GM18951 (cell line): ENCODE results near the gene ORM1.

Experiments used
- POLR2A ChIP-seq: IDR thresholded peaks from 4 replicates; pipeline ENCODE4 v1.6.1; 2011; ENCODE audit warnings: mild to moderate bottlenecking; ENCODE audit not compliant: insufficient read length, insufficient read depth; ENCODE audit errors: extremely low read depth
- in situ Hi-C: fragments of 300-500 bp; cut with MboI; formaldehyde crosslinking; loops from one replicate; pipeline ENCODE4 v1.12.0; 2022; ENCODE audit warnings: low sequenced_read_pairs, mixed read lengths, inconsistent platforms; ENCODE audit not compliant: unreplicated experiment

The ORM1 gene

DNA sequence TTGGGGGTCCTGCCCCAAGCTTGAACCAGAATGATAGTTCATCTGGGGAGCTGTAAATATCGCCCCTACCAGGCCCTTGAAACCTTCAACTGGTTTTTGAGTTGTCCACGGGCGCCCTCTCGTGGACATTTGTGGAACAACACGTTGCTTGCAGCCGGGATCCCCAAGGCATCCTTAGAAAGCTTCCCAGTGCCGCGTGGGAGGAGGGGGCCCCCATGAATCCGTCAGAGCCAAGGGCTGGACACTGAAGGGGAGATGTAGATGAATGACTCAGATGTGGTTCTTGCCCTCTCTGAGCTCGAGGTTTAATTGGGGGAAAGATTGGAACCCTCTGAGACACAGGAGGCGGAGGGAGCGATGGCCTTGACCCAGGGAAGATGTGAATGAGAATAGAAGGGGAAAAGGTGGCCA lies 31.8 kb upstream of the ORM1 start:
- TF ChIP-seq POLR2A, result no peak
- in situ Hi-C loops, result no loop called here

DNA sequence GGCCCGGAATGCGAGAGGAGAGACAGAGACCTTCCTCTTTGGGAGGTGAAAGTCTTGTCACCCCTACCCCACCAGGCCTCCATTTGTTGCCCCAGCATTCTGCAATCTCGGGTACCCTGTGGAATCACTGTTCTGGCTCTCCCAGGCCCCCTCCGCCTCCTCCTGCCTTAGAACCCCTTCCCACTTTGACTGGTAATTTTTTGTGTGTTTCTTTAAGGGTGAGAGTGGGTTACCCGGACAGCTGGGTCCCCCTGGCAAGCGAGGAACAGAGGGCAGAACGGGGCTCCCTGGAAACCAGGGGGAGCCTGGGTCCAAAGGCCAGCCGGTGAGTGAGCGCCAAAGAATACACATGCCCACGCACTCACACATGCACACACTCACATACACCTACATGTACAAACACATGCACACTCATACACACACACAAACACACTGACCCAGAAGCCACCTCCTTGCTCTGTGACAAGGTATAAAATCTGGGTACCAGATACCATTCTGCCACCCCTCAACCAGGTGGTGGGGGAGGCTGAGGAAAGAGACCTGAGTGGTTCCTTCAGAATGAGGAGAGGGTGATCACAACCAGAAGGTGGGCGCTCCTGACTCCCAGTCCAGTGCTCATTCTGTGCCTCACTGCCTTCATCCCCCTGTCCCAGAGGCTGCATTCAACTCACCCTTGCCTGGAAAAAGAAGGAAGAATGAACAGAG lies 30.9 kb upstream of the ORM1 start:
- TF ChIP-seq POLR2A, result no peak
- in situ Hi-C loops, result no loop called here

DNA sequence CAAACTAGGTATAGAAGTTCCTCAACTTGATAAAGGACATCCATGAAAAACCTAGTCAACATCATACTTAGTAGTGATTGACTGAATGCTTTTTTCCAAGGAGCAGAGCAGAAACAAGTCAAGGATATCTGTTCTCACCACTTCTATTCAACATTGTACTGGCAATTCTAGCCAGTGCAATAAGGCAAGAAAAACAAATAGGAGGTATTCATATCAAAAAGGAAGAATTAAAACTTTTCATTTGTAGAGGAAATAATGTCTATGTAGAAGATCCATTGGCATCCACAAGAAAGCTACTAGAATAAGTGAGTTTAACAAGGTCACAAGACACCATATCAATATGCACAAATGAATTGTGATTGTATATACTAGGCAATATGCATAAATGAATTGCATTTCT lies 28.2 kb upstream of the ORM1 start:
- TF ChIP-seq POLR2A, result no peak
- in situ Hi-C loops, result no loop called here

DNA sequence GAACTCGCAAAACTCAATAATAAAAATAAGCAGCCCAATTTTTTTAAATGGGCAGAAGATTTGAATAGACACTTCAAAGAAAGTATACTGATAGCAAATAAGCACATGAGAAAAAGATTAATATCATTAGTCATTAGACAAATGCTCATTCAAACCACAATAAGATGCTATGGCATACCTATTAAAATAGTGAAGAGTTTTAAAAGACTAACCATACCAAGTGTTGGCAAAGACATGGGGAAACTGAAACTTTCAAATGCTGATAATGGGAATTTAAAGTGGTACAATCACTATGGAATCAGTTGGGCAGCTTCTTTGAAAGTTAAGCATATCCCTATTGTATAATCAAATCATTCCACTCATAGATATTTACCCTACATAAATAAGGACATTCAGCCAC lies 26.6 kb upstream of the ORM1 start:
- in situ Hi-C loops, result no loop called here
- no peak for TF ChIP-seq POLR2A

DNA sequence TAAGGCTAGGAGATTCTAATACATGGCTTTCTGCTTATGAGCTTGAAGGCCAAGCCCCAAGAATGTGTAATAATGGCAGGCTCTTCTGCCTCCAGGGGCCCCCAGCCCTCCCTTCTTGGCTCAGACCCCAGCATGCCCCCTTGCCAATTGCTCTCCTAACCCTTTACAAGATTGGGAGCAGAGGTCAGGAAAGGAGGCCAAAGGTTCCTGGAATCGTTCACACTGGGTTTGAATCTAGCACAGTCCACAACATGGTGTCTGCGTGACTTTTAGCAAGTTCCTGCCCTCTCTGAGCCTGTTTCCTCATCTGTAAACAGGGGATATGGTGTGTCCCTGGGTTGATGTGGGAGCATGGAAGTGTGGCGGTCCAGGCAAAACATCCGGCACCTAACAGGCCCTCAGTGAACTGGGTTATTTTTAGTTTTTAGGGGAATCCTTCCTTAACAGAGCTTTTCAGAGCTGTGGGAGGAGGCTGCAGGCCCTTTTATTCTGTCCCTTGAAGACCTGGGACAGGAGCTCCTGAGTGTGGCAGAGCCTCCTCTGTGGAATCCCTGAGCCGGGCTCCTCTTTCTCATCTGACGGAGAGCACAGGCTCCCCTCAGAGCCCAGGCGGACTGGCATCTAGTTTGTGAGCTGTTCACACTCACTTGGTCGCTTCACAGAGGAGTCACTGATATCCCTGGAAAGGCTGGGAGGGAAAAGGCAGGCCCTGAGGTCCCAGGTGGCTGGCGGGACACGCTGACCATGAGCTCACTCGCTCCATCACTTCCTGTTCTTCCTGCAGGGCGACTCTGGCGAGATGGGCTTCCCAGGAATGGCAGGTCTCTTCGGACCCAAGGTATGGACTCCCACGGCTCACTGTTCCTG lies 23.4 kb upstream of the ORM1 start:
- TF ChIP-seq POLR2A, result no peak
- in situ Hi-C loops, result no loop called here

DNA sequence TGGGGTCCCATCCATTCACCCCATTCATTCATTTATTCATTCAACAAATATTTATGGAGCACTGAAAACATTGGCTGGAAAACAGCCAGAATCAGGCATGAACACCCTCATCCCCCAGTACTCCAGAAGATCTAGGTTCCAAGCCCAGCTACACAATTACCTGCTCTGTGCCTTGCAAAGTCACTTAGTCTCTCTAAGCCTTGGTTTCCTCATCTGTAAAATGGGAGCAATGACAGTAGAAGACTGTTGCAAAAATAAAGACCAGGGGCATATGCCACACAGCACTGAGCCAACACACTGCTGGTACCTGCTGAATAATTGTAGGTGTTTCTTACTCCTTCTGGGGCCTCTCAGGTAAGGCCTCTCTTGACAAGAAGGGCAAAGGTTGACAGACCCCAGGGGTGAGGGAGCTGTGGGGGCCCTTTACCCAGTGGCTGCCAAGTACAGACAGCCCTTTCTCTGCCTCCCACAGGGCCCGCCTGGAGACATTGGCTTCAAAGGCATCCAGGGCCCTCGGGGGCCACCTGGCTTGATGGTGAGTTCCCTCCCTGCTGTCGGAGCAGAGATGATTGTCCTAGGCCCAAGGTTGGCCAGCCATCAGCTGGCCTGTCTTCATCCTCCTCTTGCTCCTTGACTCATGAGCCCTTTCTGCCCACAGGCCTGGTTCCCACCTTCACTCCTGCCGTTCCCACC lies 22.6 kb upstream of the ORM1 start:
- in situ Hi-C loops, result no loop called here
- TF ChIP-seq POLR2A, result no peak

DNA sequence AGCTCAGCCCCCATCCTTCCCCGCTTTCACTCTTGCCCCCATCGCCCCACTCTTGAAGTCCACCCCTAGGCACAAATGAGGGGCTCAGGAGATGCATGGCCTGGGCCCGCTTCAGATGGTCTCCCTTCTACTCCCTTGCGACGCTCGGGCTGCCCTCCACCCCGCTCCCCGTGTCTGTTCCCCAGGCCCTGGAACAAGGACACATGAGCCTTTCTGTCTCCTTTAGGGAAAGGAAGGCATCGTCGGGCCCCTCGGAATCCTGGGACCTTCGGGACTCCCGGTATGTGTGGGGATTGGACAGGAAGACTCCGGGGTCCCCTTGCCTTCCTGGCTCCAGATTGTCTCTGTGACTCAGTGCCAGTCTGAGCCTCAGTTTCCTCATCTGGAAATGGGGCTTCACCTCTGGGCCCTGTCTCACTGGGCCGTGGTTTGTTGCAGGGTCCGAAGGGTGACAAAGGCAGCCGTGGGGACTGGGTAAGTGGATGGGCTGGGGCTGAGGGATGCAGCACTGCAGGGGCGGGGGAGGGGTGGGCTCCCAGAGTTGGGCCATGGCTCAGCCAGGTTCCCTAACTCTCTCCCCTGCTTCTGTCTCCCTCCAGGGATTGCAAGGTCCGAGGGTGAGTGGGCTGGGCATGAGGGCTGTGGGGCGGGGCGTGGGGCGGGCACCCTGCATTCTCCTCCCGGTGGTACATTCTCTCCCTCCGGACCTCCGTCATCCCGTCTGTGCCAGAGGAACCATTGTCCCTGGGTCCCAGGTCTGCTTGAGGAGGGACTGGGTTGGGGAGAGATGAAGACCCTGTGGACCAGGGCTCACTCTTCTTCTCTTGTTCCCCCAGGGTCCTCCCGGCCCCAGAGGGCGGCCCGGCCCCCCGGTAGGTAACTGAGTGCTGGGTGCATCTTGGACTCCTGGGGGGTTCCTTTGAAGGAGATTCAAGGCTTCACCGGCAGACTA lies 21.8 kb upstream of the ORM1 start:
- in situ Hi-C loops, result no loop called here
- TF ChIP-seq POLR2A, result no peak

DNA sequence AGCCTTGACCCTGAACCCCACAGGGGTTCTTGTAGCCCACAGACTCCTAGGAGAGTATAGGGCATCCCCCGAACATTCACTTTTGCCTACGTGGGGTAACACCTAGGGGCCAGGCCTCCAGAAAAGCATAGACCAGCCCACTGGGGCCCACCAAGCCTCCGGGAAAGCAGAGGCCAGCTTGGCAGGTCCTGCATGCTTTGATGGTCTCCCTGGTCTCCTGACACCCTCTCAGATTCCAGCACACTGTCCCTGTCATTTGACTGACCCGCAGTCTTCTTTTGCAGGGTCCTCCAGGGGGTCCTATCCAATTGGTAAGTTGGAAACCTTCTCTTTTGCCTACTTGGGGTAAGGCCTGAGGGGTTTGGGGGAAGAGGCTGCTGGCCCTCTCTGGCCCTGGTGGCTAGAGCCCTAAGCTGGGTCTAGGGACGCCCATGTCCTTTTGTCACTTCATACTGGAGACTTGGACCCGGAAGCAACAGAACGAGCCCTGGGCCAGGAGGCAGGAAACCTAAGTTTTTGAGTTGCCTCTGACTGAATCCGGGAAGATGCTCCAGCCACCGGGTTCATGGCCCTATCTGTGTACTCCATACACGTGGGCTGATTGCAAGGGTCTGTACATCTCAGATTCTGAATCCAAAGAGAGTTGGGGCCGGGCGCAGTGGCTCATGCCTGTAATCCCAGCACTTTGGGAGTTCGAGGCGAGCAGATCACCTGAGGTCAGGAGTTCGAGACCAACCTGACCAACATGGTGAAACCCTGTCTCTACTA lies 20.9 kb upstream of the ORM1 start:
- no peak for TF ChIP-seq POLR2A
- in situ Hi-C loops, result no loop called here

DNA sequence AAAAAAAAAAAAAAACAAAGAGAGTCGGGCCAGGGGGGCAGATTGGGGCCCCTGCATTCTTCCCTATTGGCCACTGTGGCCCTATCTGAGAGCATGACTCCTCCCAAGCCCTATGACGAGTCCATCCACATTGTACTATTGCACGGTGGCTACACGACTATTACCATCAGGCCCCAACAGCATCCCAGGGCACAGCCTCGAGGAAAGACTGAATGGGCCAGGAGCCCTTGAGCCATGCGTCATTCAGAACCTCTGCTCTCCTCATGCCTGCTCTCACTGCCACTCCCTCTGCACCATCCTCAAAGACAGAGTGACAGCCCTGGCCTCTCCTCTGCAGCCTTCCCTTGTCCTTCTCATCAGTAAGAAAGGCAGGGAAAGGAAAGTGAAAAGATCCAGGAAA lies 20.2 kb upstream of the ORM1 start:
- TF ChIP-seq POLR2A, result no peak
- in situ Hi-C loops, result no loop called here

DNA sequence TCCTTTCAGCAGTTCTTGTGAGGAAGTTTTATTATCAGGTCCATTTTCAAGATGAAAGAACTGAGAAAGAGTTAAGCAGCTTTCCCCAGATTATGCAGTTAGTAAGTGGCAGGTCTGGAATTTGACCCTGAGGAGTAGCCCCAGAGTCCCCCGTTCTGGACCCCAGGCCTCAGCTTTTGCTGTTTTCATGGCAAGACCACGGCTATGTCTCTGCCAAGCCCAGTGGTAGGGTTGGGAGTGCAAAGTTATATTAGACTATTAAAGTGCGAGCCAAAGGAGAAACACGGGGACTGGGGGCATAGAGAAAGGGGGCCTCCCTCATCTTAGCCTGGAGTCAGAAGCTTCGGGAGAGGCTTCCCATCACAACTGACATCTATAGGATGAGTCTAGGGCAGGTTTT lies 19.3 kb upstream of the ORM1 start:
- TF ChIP-seq POLR2A, result no peak
- in situ Hi-C loops, result no loop called here

DNA sequence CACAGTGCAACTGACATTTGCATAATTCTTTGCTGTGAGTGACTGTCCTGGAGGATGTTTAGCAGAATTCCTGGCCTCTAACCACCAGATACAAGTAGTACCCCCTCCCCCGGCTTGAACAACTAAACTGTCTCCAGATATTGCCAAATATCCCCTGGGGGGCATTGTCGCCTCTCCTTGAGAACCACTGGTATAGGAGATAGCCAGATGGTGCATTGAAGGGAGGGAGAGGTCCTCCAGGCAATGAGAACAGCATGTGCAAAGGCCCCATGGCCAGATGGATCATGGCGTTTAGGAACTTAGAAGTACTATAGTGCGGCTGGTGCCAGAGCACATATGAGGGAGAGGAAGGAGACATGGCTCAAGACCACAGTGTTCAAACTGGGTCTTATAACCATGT lies 18.9 kb upstream of the ORM1 start:
- no peak for TF ChIP-seq POLR2A
- in situ Hi-C loops, result no loop called here
